Inflammatory macrophage treated with lipopolysaccharide for 4 hours (primary cell): ENCODE measurements around the gene APEH.

ENCODE experiments used
- DNase-seq: peaks from one replicate; pipeline ENCODE4 v3.0.0-alpha.2; 2020

The APEH gene

DNA sequence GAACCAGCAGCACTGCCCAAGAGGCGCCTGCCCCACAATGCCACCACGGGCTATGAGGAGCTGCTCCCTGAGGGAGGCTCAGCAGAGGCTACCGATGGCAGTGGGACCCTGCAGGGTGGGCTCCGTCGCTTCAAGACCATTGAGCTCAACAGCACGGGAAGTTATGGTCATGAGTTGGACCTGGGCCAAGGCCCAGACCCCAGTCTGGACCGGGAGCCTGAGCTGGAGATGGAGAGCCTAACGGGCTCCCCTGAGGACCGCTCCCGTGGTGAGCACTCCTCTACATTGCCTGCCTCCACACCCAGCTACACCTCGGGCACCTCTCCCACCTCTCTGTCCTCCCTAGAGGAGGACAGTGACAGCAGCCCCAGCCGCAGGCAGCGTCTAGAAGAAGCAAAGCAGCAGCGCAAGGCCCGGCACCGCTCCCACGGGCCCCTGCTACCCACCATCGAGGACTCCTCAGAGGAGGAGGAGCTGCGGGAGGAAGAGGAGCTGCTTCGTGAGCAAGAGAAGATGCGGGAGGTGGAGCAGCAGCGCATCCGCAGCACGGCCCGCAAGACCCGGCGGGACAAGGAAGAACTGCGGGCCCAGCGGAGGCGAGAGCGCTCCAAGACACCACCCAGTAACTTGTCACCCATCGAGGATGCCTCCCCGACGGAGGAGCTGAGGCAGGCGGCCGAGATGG is 21.8 kb upstream of the APEH start:
- DNase-seq = no peak

- DNase-seq = no peak
These were observed 21.2 kb upstream of the APEH start for GRCh38 chr3:49652903-49653415.

GRCh38 chr3:49653621-49654020 is 20.5 kb upstream of the APEH start:
- DNase-seq = no peak

DNA sequence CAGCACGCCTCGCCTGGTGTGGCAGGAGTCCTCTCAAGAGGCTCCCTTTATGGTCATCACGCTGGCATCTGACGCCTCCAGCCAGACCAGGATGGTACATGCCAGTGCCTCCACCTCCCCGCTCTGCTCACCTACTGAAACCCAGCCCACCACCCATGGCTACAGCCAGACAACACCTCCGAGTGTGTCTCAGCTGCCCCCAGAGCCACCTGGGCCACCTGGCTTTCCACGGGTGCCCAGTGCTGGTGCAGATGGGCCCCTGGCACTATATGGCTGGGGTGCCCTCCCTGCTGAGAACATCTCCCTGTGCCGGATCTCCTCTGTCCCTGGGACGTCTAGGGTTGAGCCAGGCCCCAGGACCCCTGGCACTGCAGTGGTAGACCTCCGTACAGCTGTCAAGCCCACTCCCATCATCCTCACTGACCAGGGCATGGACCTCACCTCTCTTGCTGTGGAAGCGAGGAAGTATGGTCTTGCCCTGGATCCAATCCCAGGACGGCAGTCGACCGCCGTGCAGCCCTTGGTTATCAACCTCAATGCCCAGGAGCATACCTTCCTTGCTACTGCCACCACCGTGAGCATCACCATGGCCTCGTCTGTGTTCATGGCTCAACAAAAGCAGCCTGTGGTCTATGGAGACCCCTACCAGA is 19.9 kb upstream of the APEH start:
- no peak for DNase-seq

- DNase-seq = no peak
These were observed 19.1 kb upstream of the APEH start for GRCh38 chr3:49654955-49655556.

- DNase-seq = no peak
These were observed 18.3 kb upstream of the APEH start for GRCh38 chr3:49655731-49656285.

DNA sequence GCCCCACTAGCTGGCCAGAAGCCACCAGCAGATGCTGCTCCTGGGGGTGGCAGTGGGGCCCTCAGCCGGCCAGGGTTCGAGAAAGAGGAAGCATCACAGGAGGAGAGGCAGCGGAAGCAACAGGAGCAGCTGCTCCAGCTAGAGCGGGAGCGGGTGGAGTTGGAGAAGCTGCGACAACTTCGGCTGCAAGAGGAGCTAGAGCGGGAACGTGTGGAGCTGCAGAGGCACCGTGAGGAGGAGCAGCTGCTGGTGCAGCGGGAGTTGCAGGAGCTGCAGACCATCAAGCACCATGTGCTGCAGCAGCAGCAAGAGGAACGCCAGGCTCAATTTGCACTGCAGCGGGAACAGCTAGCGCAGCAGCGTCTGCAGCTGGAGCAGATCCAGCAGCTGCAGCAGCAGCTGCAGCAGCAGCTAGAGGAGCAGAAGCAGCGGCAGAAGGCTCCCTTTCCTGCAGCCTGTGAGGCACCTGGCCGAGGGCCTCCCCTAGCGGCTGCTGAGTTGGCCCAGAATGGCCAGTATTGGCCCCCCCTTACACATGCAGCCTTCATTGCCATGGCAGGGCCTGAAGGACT is 17.5 kb upstream of the APEH start:
- no peak for DNase-seq

DNA sequence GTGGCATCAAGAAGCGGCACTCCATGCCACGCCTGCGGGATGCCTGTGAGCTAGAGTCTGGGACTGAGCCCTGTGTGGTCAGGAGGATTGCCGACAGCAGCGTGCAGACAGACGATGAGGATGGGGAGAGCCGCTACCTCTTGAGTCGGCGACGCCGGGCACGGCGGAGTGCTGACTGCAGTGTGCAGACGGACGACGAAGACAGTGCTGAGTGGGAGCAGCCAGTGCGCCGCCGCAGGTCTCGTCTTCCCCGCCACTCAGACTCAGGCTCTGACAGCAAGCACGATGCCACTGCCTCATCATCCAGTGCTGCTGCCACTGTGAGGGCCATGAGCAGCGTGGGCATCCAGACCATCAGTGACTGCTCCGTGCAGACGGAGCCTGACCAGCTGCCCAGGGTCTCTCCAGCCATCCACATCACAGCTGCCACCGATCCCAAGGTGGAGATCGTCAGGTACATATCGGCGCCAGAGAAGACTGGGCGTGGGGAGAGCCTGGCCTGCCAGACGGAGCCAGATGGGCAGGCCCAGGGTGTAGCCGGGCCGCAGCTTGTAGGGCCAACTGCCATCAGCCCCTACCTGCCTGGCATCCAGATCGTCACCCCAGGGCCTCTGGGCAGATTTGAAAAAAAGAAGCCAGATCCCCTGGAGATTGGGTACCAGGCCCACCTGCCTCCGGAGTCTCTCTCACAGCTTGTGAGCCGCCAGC is 16.8 kb upstream of the APEH start:
- no peak for DNase-seq

- DNase-seq = no peak
These were observed 15.4 kb upstream of the APEH start for GRCh38 chr3:49658711-49659110.

GRCh38 chr3:49659756-49660155 is 14.4 kb upstream of the APEH start:
- no peak for DNase-seq

- DNase-seq = no peak
These were observed 12.9 kb upstream of the APEH start for GRCh38 chr3:49661281-49661680.

DNA sequence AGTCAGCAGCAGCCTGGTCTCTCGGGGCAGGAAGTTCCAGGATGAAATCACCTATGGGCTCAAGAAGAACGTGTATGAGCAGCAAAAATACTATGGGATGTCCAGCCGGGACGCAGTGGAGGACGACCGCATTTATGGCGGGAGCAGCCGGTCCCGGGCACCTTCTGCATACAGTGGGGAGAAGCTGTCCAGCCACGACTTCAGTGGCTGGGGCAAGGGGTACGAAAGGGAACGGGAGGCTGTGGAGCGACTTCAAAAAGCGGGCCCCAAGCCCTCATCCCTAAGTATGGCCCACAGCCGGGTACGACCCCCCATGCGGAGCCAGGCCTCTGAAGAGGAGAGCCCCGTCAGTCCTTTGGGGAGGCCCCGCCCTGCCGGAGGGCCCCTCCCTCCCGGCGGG is 12.1 kb upstream of the APEH start:
- DNase-seq = no peak

DNA sequence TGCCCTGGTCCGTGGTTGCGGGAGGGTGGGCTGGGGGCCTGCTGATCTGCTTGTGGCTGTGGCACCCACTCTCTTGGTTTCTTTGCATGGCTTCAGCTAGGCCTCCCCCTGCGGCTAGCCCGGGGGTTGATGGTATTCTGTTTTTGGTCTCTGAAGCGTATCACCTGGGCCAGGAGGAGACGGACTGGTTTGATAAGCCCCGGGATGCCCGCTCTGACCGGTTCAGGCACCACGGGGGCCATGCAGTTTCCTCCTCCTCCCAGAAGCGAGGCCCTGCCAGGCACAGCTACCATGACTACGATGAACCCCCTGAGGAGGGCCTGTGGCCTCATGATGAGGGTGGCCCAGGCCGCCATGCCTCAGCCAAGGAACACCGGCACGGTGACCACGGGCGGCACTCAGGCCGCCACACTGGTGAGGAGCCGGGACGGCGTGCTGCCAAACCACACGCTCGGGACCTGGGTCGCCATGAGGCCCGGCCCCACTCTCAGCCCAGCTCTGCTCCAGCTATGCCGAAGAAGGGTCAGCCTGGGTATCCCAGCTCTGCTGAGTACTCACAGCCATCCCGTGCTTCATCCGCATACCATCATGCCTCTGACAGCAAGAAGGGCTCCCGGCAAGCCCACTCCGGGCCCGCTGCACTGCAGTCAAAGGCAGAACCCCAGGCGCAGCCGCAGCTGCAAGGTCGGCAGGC is 11.3 kb upstream of the APEH start:
- DNase-seq = no peak

- no peak for DNase-seq
These were observed 10.3 kb upstream of the APEH start for GRCh38 chr3:49663831-49664230.

DNA sequence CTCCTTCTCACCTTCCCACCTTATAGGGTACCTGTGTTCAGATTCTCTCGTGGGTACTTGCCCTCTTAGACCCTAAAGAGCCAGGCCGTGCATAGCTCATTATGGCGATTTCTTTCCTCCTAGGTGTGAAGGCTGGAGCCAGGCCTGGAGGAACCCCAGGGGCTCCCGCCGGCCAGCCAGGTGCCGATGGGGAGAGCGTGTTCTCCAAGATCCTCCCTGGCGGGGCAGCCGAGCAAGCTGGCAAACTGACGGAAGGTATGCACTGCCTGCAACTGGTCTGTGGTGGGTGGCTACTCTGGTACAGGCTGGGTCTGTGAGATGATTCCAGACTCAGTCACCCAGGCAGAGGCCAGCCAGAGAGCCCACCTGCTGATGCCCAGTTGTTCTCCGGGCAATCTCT is 9.9 kb upstream of the APEH start:
- no peak for DNase-seq

GRCh38 chr3:49665822-49666519 is 8.2 kb upstream of the APEH start:
- no peak for DNase-seq

DNA sequence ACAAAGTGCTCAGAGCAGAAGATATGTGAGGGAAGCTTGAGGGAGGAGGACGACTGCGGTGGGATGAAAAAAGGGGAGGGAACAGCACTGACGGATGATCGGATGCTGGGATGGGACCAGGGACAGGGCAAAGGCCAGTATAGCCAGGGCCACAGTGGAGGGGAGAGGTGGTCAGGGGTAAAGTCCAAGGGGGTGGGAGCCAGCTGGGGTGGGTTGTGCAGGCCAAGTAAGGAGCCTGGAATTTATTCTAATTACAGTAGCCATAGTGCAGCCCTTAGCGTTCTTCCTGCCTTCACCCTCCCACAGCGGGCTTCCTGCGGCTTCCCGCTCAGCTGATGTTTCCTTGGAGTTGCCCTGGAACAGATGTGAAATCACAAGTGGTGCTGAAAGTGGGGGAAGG is 7.6 kb upstream of the APEH start:
- DNase-seq = no peak

DNA sequence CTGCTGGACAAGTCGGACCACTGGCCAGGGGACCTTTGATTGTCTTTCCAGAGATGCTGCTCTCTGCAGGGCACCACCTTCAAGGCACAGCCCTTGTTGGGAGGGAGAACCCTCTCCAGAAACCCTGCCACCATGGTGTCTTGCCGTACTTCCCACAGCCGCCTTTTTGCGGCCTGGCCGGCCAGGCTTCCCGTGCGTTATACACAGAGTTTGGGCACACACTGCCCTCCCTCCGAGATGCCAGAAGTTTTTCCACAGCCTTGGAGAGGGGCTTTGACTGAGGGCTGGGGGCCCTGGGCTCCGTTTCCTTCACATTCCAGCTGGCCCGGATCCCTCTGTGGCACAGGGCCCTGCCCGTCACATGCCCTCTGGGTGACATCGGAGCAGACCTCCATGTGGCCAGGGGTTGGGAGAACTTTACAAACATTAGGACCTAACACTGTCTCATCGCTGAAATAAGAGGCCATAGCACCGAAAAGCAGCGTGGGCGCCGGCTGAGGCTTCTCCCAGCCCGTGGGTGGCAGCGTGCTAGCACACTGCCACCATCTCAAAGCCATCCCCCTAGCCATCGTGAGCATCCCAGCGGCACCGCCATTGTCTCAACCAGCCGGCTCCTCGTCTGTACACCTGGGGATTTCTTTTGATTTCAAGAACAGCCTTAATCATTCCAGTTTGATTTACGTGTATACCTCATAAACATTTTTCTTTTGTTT is 6.3 kb upstream of the APEH start:
- no peak for DNase-seq

GRCh38 chr3:49668414-49668797 is 5.7 kb upstream of the APEH start:
- DNase-seq = no peak

GRCh38 chr3:49668861-49669260 is 5.3 kb upstream of the APEH start:
- DNase-seq = no peak

- DNase-seq = no peak
These were observed 4.8 kb upstream of the APEH start for GRCh38 chr3:49669352-49669751.
